ENCODE data around the gene ATAD5. TPM values are rescaled to one million over a fixed set of nuclear protein-coding genes. Genes with fewer than 3 reads are reported as not detected.
"Not testable (repeated sequence)": the region's sequence is repeated elsewhere in the genome, so short reads cannot be mapped to it uniquely, and the experiment has no call there.

ATAD5 gene
- total and polyA plus RNA-seq, 12 donors, result 0.14 to 1.4 (median 0.44) TPM

DNA sequence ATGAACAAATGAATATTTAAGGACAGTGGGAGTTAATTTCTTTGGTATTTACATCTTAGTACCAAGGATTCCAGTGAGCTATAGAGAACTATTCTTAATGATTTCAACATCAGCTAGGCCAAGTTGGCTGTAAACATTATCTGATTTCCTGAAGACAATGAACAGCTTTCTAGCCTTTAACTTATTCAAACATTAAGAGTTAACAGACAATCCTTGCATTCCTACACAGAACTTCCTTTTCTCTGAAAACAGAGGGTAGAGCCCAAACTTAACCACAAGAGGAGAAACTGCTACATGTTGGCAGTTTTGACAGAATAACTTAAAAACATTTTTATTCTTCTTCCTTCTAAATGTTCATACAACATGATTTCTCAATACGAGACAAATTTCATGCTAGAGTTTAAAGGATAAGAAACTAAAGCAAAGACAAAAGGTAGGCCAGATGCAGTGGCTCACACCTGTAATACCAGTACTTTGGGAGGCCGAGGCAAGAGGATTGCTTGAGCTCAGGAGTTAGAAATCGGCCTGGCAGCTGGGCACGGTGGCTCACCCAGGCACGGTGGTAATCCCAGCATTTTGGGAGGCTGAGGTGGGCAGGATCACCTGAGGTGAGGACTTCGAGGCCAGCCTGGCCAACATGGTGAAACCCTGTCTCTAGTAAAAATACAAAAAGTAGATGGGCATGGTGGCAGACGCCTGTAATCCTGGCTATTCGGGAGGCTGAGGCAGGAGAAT lies 11.6 kb upstream of the ATAD5 start:
- TF ChIP-seq, protein P1, sequence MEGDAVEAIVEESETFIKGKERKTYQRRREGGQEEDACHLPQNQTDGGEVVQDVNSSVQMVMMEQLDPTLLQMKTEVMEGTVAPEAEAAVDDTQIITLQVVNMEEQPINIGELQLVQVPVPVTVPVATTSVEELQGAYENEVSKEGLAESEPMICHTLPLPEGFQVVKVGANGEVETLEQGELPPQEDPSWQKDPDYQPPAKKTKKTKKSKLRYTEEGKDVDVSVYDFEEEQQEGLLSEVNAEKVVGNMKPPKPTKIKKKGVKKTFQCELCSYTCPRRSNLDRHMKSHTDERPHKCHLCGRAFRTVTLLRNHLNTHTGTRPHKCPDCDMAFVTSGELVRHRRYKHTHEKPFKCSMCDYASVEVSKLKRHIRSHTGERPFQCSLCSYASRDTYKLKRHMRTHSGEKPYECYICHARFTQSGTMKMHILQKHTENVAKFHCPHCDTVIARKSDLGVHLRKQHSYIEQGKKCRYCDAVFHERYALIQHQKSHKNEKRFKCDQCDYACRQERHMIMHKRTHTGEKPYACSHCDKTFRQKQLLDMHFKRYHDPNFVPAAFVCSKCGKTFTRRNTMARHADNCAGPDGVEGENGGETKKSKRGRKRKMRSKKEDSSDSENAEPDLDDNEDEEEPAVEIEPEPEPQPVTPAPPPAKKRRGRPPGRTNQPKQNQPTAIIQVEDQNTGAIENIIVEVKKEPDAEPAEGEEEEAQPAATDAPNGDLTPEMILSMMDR (IDR thresholded peaks at IDR 0.05), result no peak
- peaks cover 0 to 88% (median 25%) of the 10 kb centered on the region in 9 donors for H3K4me1 ChIP-seq
- H3K9me3 ChIP-seq, result no peaks in the 10 kb centered on the region
- peak overlapping the region in 2 of 10 donors; percentile 26 to 97 for H3K27ac ChIP-seq
- peaks cover 0 to 14% (median 0%) of the 10 kb centered on the region in 9 donors for H3K36me3 ChIP-seq
- WGBS, 2 donors, result 85 to 89% methylated on average over 8 of the region's 8 CpGs
- no peak for DNase-seq
- intact Hi-C loops (cut with DNase I), result loop anchor here in 1 of 10 donors (5.0 kb wide), 1 partner anchor 343 kb away; the partner anchor contains the start of gene GOSR1
- H3K27me3 ChIP-seq, result no peaks in the 10 kb centered on the region
- peak overlapping the region in 1 of 10 donors; percentile 34 for H3K4me3 ChIP-seq
- no peak for ATAC-seq

DNA sequence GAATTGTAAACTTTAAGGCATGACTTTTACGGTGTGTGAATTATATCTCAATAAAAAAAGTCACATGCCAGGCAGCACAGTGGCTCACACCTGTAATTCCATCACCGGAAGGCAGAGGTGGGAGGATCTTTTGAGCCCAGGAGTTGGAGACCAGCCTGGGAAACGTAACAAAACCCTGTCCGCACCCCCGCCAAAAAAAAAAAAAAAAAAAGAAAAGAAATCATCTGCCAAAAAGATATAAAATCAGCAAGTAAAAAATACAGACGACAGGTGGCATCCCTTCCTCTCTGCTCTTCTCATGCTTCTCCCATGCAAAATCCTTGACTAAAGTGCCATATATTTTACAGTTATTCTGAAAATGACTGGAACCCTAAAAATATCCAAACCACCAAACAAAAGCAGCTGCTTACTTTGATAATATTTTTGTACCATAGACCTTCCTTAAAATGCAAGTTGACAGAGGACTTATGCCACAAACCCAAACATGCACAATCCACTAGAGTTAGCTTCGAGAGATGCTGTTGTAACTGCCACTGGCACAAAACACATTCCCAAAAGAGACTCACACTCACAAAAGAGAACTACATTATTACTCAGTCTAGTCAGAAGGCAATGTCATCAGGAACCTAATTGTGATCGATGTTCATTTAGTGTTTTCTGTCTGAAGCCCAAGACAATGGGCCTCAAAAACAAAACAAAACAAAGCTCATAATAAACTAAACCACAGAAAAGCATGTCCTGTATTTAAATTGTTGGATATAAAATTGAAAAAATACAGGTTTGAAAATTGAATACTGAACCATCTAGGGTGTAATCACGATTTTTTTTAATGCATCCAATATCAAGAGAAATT lies 9.7 kb upstream of the ATAD5 start:
- peaks cover 0 to 85% (median 28%) of the 10 kb centered on the region in 9 donors for H3K4me1 ChIP-seq
- peak overlapping the region in 2 of 10 donors; percentile 86 to 97 for H3K27ac ChIP-seq
- H3K9me3 ChIP-seq, result no peaks in the 10 kb centered on the region
- H3K4me3 ChIP-seq, result peak overlapping the region in 2 of 10 donors; percentile 96 to 98
- peaks cover 0 to 6% (median 0%) of the 10 kb centered on the region in 9 donors for H3K36me3 ChIP-seq
- ATAC-seq, result no peak
- intact Hi-C loops (cut with DNase I), result loop anchor here in 1 of 10 donors (5.0 kb wide), 1 partner anchor 345 kb away; the partner anchor contains the start of gene GOSR1
- TF ChIP-seq, protein P1 (IDR thresholded peaks at IDR 0.05), result no peak
- no peak for DNase-seq
- WGBS, 2 donors, result 40 to 48% methylated on average over 9 of the region's 9 CpGs
- no peaks in the 10 kb centered on the region for H3K27me3 ChIP-seq

- WGBS, 2 donors, result 81 to 85% methylated on average over 14 of the region's 14 CpGs
- Histone ChIP-seq H3K4me3 (peak overlapping the region in 7 of 10 donors; percentile 78 to 98 (median 94)), H3K27ac (peak overlapping the region in 3 of 10 donors; percentile 11 to 97 (median 86)), H3K4me1 (peaks cover 0 to 77% (median 28%) of the 10 kb centered on the region in 9 donors)
- not testable (repeated sequence) for H3K9me3 ChIP-seq, ATAC-seq, H3K36me3 ChIP-seq, H3K27me3 ChIP-seq, DNase-seq
- intact Hi-C loops (cut with DNase I), result loop anchor here in 1 of 10 donors (5.0 kb wide), 1 partner anchor 346 kb away; the partner anchor contains the start of gene GOSR1
Measured at GRCh38 chr17:30822919-30823318, 8.8 kb upstream of the ATAD5 start.

DNA sequence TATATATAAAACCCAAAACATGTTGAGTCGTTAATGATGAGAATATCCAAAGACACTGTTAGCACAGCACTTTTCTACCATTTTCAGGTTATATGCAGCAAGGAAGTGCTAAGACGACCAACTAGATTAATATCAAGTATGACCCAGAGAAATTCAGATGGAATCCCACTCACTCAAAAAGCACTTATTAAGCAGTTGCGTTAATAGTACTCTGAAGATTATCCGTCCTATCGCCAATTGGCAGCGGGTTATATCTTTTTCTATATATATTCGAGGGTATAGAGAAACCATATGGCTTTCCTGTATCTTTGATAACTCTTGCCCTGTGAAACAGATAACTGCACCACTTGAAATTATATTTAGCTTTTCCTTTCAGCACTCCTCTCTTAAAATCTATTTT lies 8.3 kb upstream of the ATAD5 start:
- peak overlapping the region in 6 of 10 donors; percentile 74 to 97 (median 87) for H3K27ac ChIP-seq
- peaks cover 0 to 6% (median 0%) of the 10 kb centered on the region in 9 donors for H3K36me3 ChIP-seq
- H3K4me1 ChIP-seq, result peaks cover 0 to 72% (median 28%) of the 10 kb centered on the region in 9 donors
- intact Hi-C loops (cut with DNase I), result loop anchor here in 1 of 10 donors (5.0 kb wide), 1 partner anchor 346 kb away; the partner anchor contains the start of gene GOSR1
- no peak for DNase-seq
- TF ChIP-seq, protein P1 (IDR thresholded peaks at IDR 0.05), result no peak
- WGBS, 2 donors, result 18 to 21% methylated on average over 7 of the region's 7 CpGs
- no peak for ATAC-seq
- H3K9me3 ChIP-seq, result no peaks in the 10 kb centered on the region
- no peaks in the 10 kb centered on the region for H3K27me3 ChIP-seq
- H3K4me3 ChIP-seq, result peak overlapping the region; percentile 42 to 98 (median 94)

Data from heart right ventricle (tissue), 16 donors.